ENCODE measurements around the gene UGT1A9. TPM values are rescaled to one million over a fixed set of nuclear protein-coding genes. Genes with fewer than 3 reads are reported as not detected.

The UGT1A9 gene
- total and polyA plus RNA-seq, 10 of the 15 experiments (the other 5 are each of a cell fraction or from before 2014, with no cell fraction given), result 0.07 TPM; not detected in 9

DNA sequence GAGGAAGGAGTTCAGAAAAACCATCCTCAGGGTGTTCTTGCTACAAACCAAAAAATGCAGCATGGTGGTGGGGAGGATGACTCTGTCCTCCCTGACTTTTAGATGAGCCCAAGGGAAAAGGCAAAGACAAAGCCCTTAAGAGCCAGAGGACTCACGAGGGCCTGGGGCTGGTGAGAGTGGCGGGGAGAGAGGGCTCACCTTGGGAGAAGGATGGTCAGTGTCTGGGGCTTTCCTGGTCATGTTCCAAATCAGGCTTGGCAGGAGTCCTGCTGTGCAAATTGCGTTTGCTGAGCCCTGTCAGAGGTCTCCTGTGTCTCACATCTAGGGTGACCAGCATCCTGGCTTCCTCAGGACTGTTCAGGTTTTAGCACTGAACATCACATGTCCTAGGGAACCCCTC lies 93.1 kb downstream of the UGT1A9 start:
- CTCF ChIA-PET, result no interaction called here
- H3K4me3 ChIP-seq, result no peak overlapping the region
- SMC1A ChIA-PET (ENCODE audit: uncharacterized antibody, unreplicated experiment), result no interaction called here

More for the DNA sequence above, 93.1 kb downstream of the UGT1A9 start:
- POLR2A ChIA-PET, result no interaction called here
- DNase-seq (ENCODE audit: low read depth, low spot score) (no peak), FAIRE-seq (no peak), ATAC-seq (no peak)
- intact Hi-C loops (cut with micrococcal nuclease; ENCODE audit: unreplicated experiment) (no loop called here), in situ Hi-C loops (cut with MboI) (no loop called here)
- H3K9me3 ChIP-seq (replicated peaks; ENCODE audit: control insufficient read depth, insufficient read depth, low read length), result no peaks in the 10 kb centered on the region
- H3K36me3 ChIP-seq (ENCODE audit: control insufficient read depth in 2 of 2, insufficient read depth in 2 of 2, low read length in 1 of 2), result no peaks in the 10 kb centered on the region
- no peaks in the 10 kb centered on the region for H3K4me1 ChIP-seq (ENCODE audit: control insufficient read depth, insufficient read depth, low read length)
- RAD21 ChIA-PET (ENCODE audit: unreplicated experiment), result no interaction called here
- H3K4me2 ChIP-seq (ENCODE audit: control insufficient read depth, insufficient read depth), result no peak overlapping the region
- 0% methylated on average over 3 of the region's 3 CpGs for WGBS (ENCODE audit: insufficient coverage, insufficient replicate concordance, low lambda C conversion rate, missing lambda C conversion rate)
- no peak overlapping the region for H2AFZ ChIP-seq (ENCODE audit: control insufficient read depth, low read depth, low read length)
- no peak overlapping the region for H3K27ac ChIP-seq (ENCODE audit: control insufficient read depth, insufficient read depth)
- no peak for TF ChIP-seq CHD1 (IDR thresholded peaks at IDR 0.05; ENCODE audit: low read depth, low read length)
- no peak for TF ChIP-seq POLR2A (IDR thresholded peaks at IDR 0.05; ENCODE audit: low read depth, low read length)
- no peak for TF ChIP-seq E2F4 (IDR thresholded peaks at IDR 0.05; ENCODE audit: low read depth, low read length)
- no peak for TF ChIP-seq E4F1 (IDR thresholded peaks at IDR 0.05; ENCODE audit: borderline replicate concordance, partially characterized antibody)
- no peak for TF ChIP-seq NRF1 (conservative IDR thresholded peaks at IDR 0.05; ENCODE audit: low read depth, low read length)
- no peak for TF ChIP-seq SP1 (IDR thresholded peaks at IDR 0.05; ENCODE audit: low read depth, low read length)
- no peak for TF ChIP-seq DPF2 (IDR thresholded peaks at IDR 0.05)
- TF ChIP-seq, protein P1, sequence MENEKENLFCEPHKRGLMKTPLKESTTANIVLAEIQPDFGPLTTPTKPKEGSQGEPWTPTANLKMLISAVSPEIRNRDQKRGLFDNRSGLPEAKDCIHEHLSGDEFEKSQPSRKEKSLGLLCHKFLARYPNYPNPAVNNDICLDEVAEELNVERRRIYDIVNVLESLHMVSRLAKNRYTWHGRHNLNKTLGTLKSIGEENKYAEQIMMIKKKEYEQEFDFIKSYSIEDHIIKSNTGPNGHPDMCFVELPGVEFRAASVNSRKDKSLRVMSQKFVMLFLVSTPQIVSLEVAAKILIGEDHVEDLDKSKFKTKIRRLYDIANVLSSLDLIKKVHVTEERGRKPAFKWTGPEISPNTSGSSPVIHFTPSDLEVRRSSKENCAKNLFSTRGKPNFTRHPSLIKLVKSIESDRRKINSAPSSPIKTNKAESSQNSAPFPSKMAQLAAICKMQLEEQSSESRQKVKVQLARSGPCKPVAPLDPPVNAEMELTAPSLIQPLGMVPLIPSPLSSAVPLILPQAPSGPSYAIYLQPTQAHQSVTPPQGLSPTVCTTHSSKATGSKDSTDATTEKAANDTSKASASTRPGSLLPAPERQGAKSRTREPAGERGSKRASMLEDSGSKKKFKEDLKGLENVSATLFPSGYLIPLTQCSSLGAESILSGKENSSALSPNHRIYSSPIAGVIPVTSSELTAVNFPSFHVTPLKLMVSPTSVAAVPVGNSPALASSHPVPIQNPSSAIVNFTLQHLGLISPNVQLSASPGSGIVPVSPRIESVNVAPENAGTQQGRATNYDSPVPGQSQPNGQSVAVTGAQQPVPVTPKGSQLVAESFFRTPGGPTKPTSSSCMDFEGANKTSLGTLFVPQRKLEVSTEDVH (IDR thresholded peaks at IDR 0.05; ENCODE audit: low read depth, partially characterized antibody), result no peak
- TF ChIP-seq IKZF2 (IDR thresholded peaks at IDR 0.05), result no peak
- TF ChIP-seq YBX1 (IDR thresholded peaks at IDR 0.05), result no peak
- no peak for TF ChIP-seq JUND (IDR thresholded peaks at IDR 0.05; ENCODE audit: low read depth, low read length)
- TF ChIP-seq ZNF592 (IDR thresholded peaks at IDR 0.05), result no peak
- no peak for TF ChIP-seq JUNB (IDR thresholded peaks at IDR 0.05)
- no peak for TF ChIP-seq ASH2L (IDR thresholded peaks at IDR 0.05; ENCODE audit: borderline replicate concordance, low read depth)
- H3K79me2 ChIP-seq (ENCODE audit: control insufficient read depth, insufficient read depth, low read length), result no peaks in the 10 kb centered on the region
- H4K20me1 ChIP-seq (ENCODE audit: control insufficient read depth, insufficient read depth), result no peaks in the 10 kb centered on the region
- BruUV-seq (replicated peaks), result no TSS peak
- no peak overlapping the region for H3K9ac ChIP-seq (ENCODE audit: control insufficient read depth, insufficient read depth, low read length)
- H3K27me3 ChIP-seq (replicated peaks in 1 of 2; ENCODE audit: control insufficient read depth in 2 of 2, insufficient read depth in 2 of 2, low read length in 1 of 2), result peaks cover 0 to 3% of the 10 kb centered on the region in 2 experiments; a peak in 1 of 4 replicates
